ENCODE results near the gene BCAS3.
"Not testable (repeated sequence)": the region's sequence is repeated elsewhere in the genome, so short reads cannot be mapped to it uniquely, and the experiment has no call there.

Gene BCAS3

GRCh38 chr17:60832151-60832585, 154.5 kb downstream of the BCAS3 start:
- Mint-ChIP-seq H3K4me3 (no peak overlapping the region), H3K36me3 (no peaks in the 10 kb centered on the region), H3K9me3 (no peaks in the 10 kb centered on the region), H3K4me1 (no peaks in the 10 kb centered on the region), H3K27ac (no peak overlapping the region)
- ATAC-seq (no peak), DNase-seq (ENCODE audit: low spot score in 2 of 2) (no peak)

GRCh38 chr17:60832631-60833030, 155.0 kb downstream of the BCAS3 start:
- DNase-seq (ENCODE audit: low spot score in 2 of 2) (no peak), ATAC-seq (no peak)
- Mint-ChIP-seq H3K36me3 (no peaks in the 10 kb centered on the region), H3K9me3 (no peaks in the 10 kb centered on the region), H3K4me1 (no peaks in the 10 kb centered on the region), H3K27ac (no peak overlapping the region), H3K4me3 (no peak overlapping the region)

GRCh38 chr17:60840456-60840855, 162.8 kb downstream of the BCAS3 start:
- Mint-ChIP-seq H3K9me3 (no peaks in the 10 kb centered on the region), H3K4me1 (no peaks in the 10 kb centered on the region), H3K27ac (no peak overlapping the region), H3K4me3 (no peak overlapping the region), H3K36me3 (no peaks in the 10 kb centered on the region)
- ATAC-seq (no peak), DNase-seq (ENCODE audit: low spot score in 2 of 2) (no peak)

- DNase-seq (ENCODE audit: low spot score in 2 of 2) (no peak), ATAC-seq (no peak)
- H3K36me3 Mint-ChIP-seq, result no peaks in the 10 kb centered on the region
- H3K27ac Mint-ChIP-seq, result no peak overlapping the region
- H3K4me1 Mint-ChIP-seq, result peaks cover 6% of the 10 kb centered on the region
- H3K4me3 Mint-ChIP-seq, result no peak overlapping the region
- no peaks in the 10 kb centered on the region for H3K9me3 Mint-ChIP-seq
These were observed 167.4 kb downstream of the BCAS3 start for GRCh38 chr17:60845012-60845411.

- no peak for DNase-seq (ENCODE audit: low spot score in 2 of 2)
- H3K27ac Mint-ChIP-seq, result no peak overlapping the region
- H3K4me3 Mint-ChIP-seq, result no peak overlapping the region
- no peaks in the 10 kb centered on the region for H3K36me3 Mint-ChIP-seq
- ATAC-seq, result no peak
- H3K9me3 Mint-ChIP-seq, result no peaks in the 10 kb centered on the region
- H3K4me1 Mint-ChIP-seq, result peaks cover 6% of the 10 kb centered on the region
These were observed 168.5 kb downstream of the BCAS3 start for GRCh38 chr17:60846175-60846574.

GRCh38 chr17:60851181-60851580, 173.5 kb downstream of the BCAS3 start:
- DNase-seq (ENCODE audit: low spot score in 2 of 2) (no peak), ATAC-seq (no peak)
- Mint-ChIP-seq H3K27ac (no peak overlapping the region), H3K4me3 (no peak overlapping the region), H3K36me3 (no peaks in the 10 kb centered on the region), H3K9me3 (no peaks in the 10 kb centered on the region), H3K4me1 (peaks cover 6% of the 10 kb centered on the region)

GRCh38 chr17:60857556-60858080, 180.0 kb downstream of the BCAS3 start:
- Mint-ChIP-seq H3K9me3 (no peaks in the 10 kb centered on the region), H3K4me3 (no peak overlapping the region), H3K4me1 (peaks cover 14% of the 10 kb centered on the region), H3K36me3 (no peaks in the 10 kb centered on the region), H3K27ac (no peak overlapping the region)
- DNase-seq (ENCODE audit: low spot score in 2 of 2) (no peak), ATAC-seq (no peak)

- ATAC-seq, result peak; percentile 62
These were observed 184.8 kb downstream of the BCAS3 start for GRCh38 chr17:60862482-60862881.

GRCh38 chr17:60863892-60864707, 186.4 kb downstream of the BCAS3 start:
- Mint-ChIP-seq H3K36me3 (no peaks in the 10 kb centered on the region), H3K4me3 (peak overlapping the region; percentile 35), H3K9me3 (no peaks in the 10 kb centered on the region), H3K27ac (peak overlapping the region; percentile 43), H3K4me1 (peaks cover 29% of the 10 kb centered on the region)
- DNase-seq (ENCODE audit: low spot score in 2 of 2), result no peak
- ATAC-seq, result peak; percentile 75

More at GRCh38 chr17:60862482-60862881, 184.8 kb downstream of the BCAS3 start:
- H3K4me3 Mint-ChIP-seq, result no peak overlapping the region
- no peaks in the 10 kb centered on the region for H3K9me3 Mint-ChIP-seq
- peaks cover 29% of the 10 kb centered on the region for H3K4me1 Mint-ChIP-seq
- no peak for DNase-seq (ENCODE audit: low spot score in 2 of 2)
- no peak overlapping the region for H3K27ac Mint-ChIP-seq
- no peaks in the 10 kb centered on the region for H3K36me3 Mint-ChIP-seq

GRCh38 chr17:60864708-60865005, 187.0 kb downstream of the BCAS3 start:
- no peaks in the 10 kb centered on the region for H3K9me3 Mint-ChIP-seq
- no peak overlapping the region for H3K27ac Mint-ChIP-seq
- no peaks in the 10 kb centered on the region for H3K36me3 Mint-ChIP-seq
- ATAC-seq (peak; percentile 94), DNase-seq (ENCODE audit: low spot score in 2 of 2) (no peak)
- peak overlapping the region; percentile 35 for H3K4me3 Mint-ChIP-seq
- peaks cover 29% of the 10 kb centered on the region for H3K4me1 Mint-ChIP-seq

- Mint-ChIP-seq H3K4me1 (no peaks in the 10 kb centered on the region), H3K4me3 (no peak overlapping the region), H3K27ac (no peak overlapping the region), H3K9me3 (no peaks in the 10 kb centered on the region), H3K36me3 (no peaks in the 10 kb centered on the region)
- no peak for ATAC-seq
- DNase-seq (ENCODE audit: low spot score in 2 of 2), result no peak
These were observed 197.1 kb downstream of the BCAS3 start for GRCh38 chr17:60874772-60875171.

- not testable (repeated sequence) for H3K9me3 Mint-ChIP-seq; H3K4me1 Mint-ChIP-seq; DNase-seq (ENCODE audit: low spot score in 2 of 2); ATAC-seq; H3K36me3 Mint-ChIP-seq
- Mint-ChIP-seq H3K4me3 (peak overlapping the region; percentile 63), H3K27ac (peak overlapping the region; percentile 69)
These were observed 209.3 kb downstream of the BCAS3 start for GRCh38 chr17:60886731-60887613.

GRCh38 chr17:60887614-60888028, 210.0 kb downstream of the BCAS3 start:
- Mint-ChIP-seq H3K4me1 (no peaks in the 10 kb centered on the region), H3K27ac (peak overlapping the region; percentile 69), H3K4me3 (peak overlapping the region; percentile 63), H3K36me3 (no peaks in the 10 kb centered on the region), H3K9me3 (no peaks in the 10 kb centered on the region)
- ATAC-seq, result no peak
- no peak for DNase-seq (ENCODE audit: low spot score in 2 of 2)

- Mint-ChIP-seq H3K9me3 (no peaks in the 10 kb centered on the region), H3K4me3 (no peak overlapping the region), H3K27ac (no peak overlapping the region), H3K4me1 (no peaks in the 10 kb centered on the region), H3K36me3 (peaks cover under 1% of the 10 kb centered on the region)
- ATAC-seq (no peak), DNase-seq (ENCODE audit: low spot score in 2 of 2) (no peak)
These were observed 211.4 kb downstream of the BCAS3 start for GRCh38 chr17:60888812-60889709.

- DNase-seq (ENCODE audit: low spot score in 2 of 2) (no peak), ATAC-seq (no peak)
- peaks cover 8% of the 10 kb centered on the region for H3K9me3 Mint-ChIP-seq
- H3K27ac Mint-ChIP-seq, result no peak overlapping the region
- no peak overlapping the region for H3K4me3 Mint-ChIP-seq
- peaks cover 5% of the 10 kb centered on the region for H3K36me3 Mint-ChIP-seq
- no peaks in the 10 kb centered on the region for H3K4me1 Mint-ChIP-seq
These were observed 213.5 kb downstream of the BCAS3 start for GRCh38 chr17:60891149-60891548.

All from stimulated activated effector memory CD8-positive, alpha-beta T cell treated with anti-CD3 and anti-CD28 coated beads, Interleukin-12 subunit alpha, Interleukin-12 subunit beta, amount 100 ng/mL, for 72 hours (primary cell).